Skin epidermis (tissue), 12 donors: ENCODE results near the gene SMPX.

Source experiments
- H3K27ac ChIP-seq, 21 experiments: fragments of 200-600 bp; sonication (generic) in 11 of 21; one replicate each; pipeline ENCODE4 v1.5.0; 2020; ENCODE audit warnings: mild to moderate bottlenecking in 3 of 21, inconsistent platforms in 2 of 21, moderate library complexity in 2 of 21
- H3K4me3 ChIP-seq, 7 experiments: fragments of 200-600 bp; sonication (generic) in 2 of 7; one replicate each; pipeline ENCODE4 v1.5.0; 2020; ENCODE audit warnings: inconsistent platforms in 2 of 7, mild to moderate bottlenecking in 2 of 7, moderate library complexity in 1 of 7

The SMPX gene

DNA sequence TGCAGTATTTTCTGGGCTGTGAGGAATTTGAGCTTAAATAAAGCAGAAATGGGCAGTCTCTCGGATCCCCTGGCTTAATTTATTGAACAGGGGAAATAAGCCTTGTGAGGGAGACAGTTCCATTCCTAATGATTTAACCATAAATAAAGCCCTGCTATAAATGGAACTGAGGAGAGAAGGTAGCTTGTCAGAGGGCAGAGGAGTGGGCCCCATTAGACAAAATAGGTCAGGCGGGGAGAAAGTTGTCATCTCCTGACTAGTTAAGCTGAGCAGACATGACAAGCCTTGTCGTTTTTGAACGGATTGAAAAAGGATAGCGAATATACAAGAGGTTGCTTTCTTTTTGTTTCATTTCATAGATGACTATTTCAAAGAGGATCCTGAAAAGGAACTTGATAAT is 39.3 kb downstream of the SMPX start:
- H3K4me3 ChIP-seq, result no peak overlapping the region
- H3K27ac ChIP-seq, result no peak overlapping the region

DNA sequence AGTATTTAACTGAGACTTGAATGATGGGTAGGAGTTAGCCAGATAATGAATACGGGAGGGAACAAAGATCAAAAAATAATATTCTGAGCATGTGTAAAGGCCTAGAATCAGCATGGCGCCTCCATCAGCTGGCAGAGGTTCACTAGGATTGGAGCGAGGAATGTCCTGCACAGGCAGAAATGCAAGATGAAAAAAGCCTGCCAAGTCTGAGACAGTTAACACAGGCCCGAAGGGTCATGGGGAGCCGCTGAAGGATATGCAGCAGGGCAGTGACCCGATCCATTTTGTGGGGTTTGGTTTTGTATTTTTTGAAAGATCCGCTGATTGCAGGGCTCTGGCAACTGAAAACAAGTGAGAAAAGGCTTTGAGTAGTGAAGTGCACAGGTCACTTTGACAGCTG is 40.1 kb downstream of the SMPX start:
- no peak overlapping the region for H3K27ac ChIP-seq

GRCh38 chrX:21715825-21716224 is 42.1 kb downstream of the SMPX start:
- no peak overlapping the region for H3K4me3 ChIP-seq
- H3K27ac ChIP-seq, result no peak overlapping the region

More for the DNA sequence above, 40.1 kb downstream of the SMPX start:
- no peak overlapping the region for H3K4me3 ChIP-seq

DNA sequence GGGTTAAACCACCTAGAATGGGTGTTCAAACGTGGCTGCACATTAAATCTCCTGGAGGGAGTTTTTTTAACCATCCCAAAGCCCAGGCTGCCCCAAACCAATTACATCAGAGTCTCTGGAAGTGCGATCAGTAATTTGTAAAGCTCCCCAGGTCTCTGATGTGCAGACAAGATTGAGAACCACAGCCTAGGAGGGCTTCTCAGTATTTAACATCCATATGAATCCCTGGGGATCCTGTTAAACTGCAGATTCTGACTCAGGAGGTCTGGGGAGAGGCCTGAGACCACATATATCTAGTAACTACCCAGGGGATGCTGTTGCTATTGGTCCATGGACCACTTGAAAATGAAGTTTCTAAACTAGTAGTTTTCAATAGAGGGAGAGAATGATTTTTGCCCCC is 42.6 kb downstream of the SMPX start:
- Histone ChIP-seq H3K4me3 (no peak overlapping the region), H3K27ac (no peak overlapping the region)

DNA sequence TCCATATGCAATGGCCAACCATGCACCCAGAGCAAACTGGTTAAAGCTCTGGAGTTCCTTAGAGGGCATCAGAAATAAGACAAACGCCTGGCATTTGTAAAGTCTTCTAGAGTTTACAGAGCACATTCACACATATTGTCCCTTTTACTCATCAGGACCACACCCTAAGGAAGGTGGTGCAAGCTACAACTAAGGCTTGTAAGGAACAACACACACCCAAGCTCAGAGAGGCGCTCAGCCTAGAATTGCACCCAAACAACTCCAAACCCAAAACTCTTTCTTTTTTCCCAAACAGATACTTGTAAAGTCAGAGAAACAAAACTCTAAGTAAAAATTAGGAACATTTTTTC is 46.1 kb downstream of the SMPX start:
- no peak overlapping the region for H3K27ac ChIP-seq
- no peak overlapping the region for H3K4me3 ChIP-seq

DNA sequence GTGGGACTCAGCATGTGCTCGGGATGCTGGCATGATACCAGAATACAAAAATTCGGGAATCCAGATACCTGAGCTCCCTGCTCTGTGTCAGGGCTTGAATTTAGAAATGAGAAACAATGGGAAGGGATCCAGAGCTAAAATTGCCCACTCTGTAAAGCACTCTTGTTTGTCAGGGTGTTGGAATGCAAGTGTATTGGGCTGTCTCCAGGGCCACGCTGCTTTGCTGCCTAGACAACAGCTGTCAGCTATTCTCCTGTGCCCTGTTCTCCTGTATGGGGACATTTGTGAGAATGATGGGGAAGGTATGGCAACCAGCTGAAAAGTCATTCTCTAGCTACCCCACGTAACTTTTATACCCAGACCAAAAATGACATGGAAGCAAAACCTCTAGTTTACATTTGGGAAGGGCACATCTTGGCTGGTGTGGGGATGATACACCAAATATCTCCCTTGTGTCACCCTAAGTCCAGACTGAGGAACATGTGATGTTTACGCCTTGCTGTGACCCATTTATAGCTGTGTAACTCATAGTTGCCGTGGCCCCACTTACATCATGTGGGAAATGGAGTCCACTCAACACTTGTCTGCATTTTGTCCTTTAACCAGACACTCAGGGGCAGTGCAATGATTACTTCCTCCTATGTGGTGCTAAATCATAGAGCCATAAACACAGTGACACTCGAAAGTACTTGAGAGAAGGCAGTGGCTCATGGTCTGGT is 46.6 kb downstream of the SMPX start:
- no peak overlapping the region for H3K4me3 ChIP-seq
- H3K27ac ChIP-seq, result no peak overlapping the region

DNA sequence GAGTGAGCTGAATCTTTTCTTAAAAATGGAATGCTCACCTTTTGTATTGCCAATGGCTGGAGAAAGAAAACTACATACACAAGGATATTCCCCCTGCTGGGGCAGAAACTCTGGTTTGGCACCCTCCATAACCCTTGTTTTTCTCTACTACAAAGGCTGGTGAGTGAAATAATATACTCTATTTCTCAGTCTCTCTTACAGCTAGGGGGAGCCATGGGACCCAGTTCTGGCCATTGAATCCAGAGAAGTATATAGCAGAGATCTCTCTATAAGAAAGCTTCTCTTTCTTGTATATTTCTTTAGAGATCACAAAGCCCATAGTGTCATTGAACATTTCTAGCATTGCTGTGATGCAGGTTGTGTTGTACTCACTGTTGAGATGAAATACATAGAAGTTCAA is 49.8 kb downstream of the SMPX start:
- H3K27ac ChIP-seq, result no peak overlapping the region

DNA sequence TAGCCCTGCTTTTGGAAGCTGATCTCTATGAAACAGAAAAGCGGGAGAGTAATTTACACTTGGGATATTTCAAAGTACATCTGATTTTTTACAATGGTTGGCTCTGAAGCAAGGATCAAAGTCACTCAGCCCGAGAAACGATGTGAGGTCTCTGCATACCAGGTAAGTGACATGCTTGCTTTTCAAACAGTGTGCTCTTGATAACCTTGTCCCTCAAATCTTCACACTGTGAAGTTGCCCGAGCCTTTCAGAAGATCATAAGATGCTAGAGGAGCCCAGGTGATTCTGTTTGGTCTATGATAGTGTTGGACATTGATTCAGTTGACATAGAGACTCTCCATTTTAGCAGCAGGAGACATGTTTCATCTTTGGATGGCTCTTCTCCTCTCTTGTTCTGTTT is 52.7 kb downstream of the SMPX start:
- no peak overlapping the region for H3K27ac ChIP-seq
- no peak overlapping the region for H3K4me3 ChIP-seq

More for the DNA sequence above, 49.8 kb downstream of the SMPX start:
- H3K4me3 ChIP-seq, result no peak overlapping the region

DNA sequence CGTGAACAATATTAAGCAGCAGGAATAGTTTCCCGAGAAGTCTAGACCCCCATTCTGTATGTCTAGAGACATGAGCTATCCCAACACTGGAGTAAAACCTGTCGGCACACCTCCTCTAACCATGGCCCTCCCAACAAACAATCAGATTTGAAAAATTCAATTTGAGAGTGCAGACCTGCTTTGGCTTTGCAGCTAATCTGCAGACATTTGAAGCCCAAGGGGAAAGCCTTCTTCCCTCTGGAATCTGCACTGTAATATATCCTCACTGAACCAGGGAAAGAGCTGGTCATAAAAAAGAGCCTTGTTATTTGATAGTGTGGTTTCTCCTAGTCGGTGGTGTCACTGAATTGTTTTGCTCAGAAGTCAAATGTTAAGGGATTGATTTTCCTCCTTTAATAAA is 55.2 kb downstream of the SMPX start:
- H3K27ac ChIP-seq, result no peak overlapping the region

GRCh38 chrX:21700967-21701366 is 56.9 kb downstream of the SMPX start:
- H3K4me3 ChIP-seq, result no peak overlapping the region
- no peak overlapping the region for H3K27ac ChIP-seq

More for the DNA sequence above, 55.2 kb downstream of the SMPX start:
- H3K4me3 ChIP-seq, result no peak overlapping the region

DNA sequence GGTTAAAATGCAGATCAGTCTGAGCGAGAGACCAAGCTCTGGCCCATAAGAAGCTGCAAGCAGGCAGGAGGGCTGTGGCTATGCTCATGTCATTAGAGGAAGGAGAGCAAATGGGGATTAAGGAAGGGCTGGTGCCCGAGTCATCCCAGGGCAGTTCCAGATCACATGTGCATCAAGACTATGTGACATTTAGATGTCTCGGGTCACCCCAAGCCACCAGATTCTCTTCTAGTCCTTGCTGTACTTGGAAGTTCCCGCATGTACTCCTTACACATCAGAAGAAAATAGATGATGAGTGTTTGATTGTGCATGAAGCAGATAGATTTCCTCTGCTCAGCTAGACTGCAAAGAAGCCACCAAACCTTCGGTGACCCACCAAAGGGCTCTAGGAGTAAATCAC is 57.6 kb downstream of the SMPX start:
- H3K4me3 ChIP-seq, result no peak overlapping the region
- H3K27ac ChIP-seq, result no peak overlapping the region

DNA sequence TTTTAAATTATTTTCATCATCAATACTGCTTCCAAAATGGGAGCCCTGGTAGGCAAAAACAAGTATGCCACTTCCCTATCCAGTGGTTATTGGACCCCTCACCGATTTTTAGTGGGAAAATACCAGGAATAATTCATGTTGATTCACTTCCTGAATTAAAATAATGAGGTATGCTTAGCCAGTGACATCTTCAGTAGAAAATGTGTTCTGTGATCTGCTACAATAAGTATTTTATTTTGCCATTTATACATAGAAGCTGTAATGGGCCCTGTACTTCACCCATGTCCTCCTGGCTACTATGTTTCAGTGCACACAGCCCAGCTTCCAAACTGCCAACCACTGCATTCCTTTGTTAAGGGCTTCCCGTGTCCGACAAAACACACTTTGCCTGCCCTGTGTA is 58.8 kb downstream of the SMPX start:
- H3K4me3 ChIP-seq, result no peak overlapping the region
- H3K27ac ChIP-seq, result no peak overlapping the region

- H3K4me3 ChIP-seq, result no peak overlapping the region
These were observed 59.6 kb downstream of the SMPX start for GRCh38 chrX:21698272-21698671.

DNA sequence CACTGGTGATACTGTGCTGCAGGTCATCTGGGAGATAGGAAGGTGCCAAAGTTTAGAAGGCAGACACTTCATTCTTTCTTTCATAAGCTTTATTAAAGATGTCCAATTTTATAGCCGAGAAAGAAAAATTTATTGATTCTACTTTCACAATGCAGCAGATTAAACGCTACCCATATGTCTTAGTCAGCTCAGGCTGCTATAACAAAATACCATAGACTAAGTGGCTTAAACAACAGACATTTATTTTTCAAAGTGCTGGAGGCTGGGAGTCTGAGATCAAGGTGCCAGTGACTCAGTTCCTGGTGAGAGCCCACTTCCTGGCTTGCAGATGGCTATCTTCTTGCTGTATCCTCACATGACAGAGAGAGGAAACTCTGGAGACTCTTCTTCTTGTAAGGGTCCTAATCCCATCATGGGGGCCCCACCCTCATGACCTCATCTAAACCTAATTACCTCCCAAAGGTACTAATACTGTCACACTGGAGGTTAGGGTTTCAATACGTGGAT is 66.4 kb downstream of the SMPX start:
- no peak overlapping the region for H3K4me3 ChIP-seq
- no peak overlapping the region for H3K27ac ChIP-seq

More at GRCh38 chrX:21698272-21698671, 59.6 kb downstream of the SMPX start:
- H3K27ac ChIP-seq, result no peak overlapping the region

DNA sequence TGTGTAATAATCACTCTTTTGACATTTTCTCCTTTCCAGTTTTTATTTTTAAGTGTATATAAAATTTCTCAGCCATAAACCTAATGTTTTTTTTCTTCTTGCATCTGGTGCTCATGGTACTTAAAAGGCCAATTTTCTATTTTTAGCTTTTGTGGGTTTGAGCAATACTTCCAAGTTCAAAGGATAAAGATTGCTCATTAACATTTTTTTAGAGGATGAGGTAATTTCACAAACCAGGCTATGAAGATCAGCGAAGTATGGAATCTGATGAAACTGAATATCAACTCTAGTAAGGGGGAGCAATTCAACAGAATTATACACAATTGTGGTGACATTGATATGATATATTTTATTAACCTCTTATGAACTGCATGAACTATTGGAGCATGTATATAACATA is 74.0 kb downstream of the SMPX start:
- no peak overlapping the region for H3K27ac ChIP-seq
- H3K4me3 ChIP-seq, result no peak overlapping the region

DNA sequence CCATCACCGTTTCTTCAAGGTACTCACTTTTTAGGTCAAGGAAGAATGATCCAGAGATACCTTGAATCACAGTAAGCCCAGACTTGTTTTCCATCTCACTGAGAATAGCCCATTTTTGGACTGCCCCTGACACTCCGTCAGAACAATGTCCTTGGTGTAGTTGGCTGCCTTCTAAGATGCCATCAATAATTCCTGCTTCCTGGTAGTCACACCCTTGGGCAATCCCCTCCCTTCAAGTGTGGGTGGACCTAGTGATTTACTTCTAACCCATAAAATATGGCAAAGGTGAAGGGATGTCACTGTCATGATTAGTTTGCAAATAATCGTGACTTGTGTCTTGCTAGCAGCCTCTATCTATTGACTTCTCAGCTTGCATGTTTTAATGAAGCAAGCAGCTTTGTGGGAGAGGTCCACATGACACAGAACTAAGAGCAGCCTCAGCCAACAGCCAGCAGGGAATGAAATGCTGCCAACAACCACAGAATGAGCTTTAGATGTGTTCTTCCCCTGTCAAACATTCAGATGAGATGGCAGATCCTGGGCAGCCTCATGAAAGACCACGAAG is 79.8 kb downstream of the SMPX start:
- no peak overlapping the region for H3K4me3 ChIP-seq

DNA sequence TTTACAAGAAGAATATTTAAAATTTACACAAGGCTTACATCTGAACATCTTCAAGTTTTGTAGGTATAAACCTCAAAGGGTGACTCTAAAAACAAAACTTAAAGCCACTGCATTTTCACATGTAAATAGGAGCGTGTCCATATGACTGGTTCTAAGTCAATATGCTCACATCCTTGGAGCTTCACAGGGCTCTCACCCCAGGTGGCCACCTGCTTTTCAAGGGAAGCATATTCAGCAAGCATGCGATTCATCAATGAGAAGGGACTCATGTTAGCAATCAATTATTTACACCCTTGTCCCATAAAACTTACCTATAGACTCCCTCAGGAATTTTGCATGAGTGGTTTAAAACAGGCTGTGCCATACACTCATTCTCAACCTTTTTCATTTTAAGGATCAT is 82.0 kb downstream of the SMPX start:
- Histone ChIP-seq H3K4me3 (no peak overlapping the region), H3K27ac (no peak overlapping the region)

More for the DNA sequence above, 79.8 kb downstream of the SMPX start:
- no peak overlapping the region for H3K27ac ChIP-seq

- Histone ChIP-seq H3K27ac (no peak overlapping the region), H3K4me3 (no peak overlapping the region)
These were observed 83.3 kb downstream of the SMPX start for GRCh38 chrX:21674430-21675186.

DNA sequence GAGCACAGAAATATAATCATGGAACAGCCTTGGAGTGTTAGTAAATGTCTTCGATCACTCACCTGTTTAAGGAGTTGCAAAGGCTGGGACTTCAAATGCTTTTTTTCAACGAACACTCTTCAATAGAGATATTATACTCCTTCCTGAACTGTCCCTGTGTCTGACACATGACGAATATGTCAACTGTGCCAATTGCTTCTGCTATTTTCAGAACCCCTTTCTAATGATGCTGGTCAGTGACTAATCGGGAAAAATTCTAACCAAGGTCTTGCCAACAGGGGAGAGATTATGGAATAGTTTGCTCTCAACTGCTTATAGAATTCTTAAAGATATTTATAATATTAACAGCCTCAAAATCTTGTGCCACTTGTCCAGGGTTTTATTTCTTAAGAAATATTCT is 91.2 kb downstream of the SMPX start:
- Histone ChIP-seq H3K4me3 (no peak overlapping the region), H3K27ac (no peak overlapping the region)

GRCh38 chrX:21666252-21666651 is 91.7 kb downstream of the SMPX start:
- Histone ChIP-seq H3K4me3 (no peak overlapping the region), H3K27ac (no peak overlapping the region)

DNA sequence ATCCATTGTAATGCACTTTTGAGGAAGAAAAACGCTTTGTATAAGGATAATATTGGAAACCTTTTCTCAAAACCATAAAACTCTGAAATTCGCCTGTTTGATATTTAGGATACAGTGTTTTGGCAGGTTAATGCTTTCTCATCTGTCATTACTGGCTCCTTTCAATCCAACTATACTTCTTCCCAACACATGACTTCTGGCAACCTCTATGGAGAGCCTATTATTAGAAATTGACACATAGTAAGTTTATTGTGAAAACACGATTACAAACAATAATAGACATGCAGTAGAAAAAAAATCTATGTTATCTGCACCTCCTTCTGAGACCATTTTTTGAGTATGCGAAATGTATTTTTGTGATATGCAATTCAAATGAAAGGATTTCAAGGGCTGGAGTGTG is 95.2 kb downstream of the SMPX start:
- Histone ChIP-seq H3K4me3 (no peak overlapping the region), H3K27ac (no peak overlapping the region)
